Coronary artery (tissue), 2 donors: ENCODE results near the gene CCDC33.
A peak's percentile ranks its signal among the peaks of the same experiment; 100 is the strongest.

Source experiments
- DNase-seq: peaks from one replicate; pipeline ENCODE4 v3.0.0-alpha.2; 2017; ENCODE audit warnings: low spot score
- H3K27ac ChIP-seq, 2 donors: fragments of 200-600 bp; sonication (generic); one replicate each; pipeline ENCODE4 v1.5.1; 2016 to 2019
- H3K4me3 ChIP-seq: fragments of 200-600 bp; sonication (generic); 2 replicates; pipeline ENCODE4 v1.5.1; 2016; ENCODE audit warnings: mild to moderate bottlenecking, moderate library complexity
- TF ChIP-seq, protein P1 (sequence below): fragments of 200-600 bp; sonication (generic); IDR thresholded peaks from one replicate; pipeline ENCODE4 v1.5.1; 2019; ENCODE audit warnings: antibody characterized with exemption

CCDC33 gene

DNA sequence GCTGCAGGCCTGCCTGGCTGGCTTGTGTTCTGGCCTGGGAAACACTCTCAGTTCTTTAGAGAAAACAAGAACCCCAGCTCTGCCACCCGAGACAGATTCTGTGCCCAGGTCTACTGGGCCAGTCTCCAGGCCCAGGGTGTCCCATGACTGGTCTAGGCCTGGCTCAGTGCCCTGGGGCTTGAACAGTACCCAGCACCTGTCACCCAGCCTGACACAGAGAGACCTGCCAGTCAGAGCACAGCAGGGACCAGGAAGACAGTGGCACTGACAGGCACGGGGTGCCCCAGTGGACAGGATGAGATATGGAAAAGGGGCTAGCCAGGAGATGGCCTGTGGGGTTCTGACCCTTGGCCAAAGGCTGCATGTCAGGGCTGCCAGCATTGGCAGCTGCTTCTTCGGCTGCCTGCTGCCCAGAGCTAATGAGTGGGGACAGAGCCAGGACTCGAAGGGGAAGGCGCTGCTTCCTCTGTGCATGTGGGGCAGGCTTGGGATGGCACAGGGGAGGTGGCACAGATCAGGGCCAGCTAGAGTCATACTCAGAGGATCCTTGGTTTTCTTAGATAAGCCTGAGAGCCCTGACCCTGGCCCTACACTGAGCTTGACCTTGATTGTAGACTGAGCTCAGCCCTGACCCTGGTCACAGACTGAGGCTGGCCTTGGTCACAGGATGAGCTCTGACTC is 15.1 kb downstream of the CCDC33 start:
- TF ChIP-seq, protein P1, sequence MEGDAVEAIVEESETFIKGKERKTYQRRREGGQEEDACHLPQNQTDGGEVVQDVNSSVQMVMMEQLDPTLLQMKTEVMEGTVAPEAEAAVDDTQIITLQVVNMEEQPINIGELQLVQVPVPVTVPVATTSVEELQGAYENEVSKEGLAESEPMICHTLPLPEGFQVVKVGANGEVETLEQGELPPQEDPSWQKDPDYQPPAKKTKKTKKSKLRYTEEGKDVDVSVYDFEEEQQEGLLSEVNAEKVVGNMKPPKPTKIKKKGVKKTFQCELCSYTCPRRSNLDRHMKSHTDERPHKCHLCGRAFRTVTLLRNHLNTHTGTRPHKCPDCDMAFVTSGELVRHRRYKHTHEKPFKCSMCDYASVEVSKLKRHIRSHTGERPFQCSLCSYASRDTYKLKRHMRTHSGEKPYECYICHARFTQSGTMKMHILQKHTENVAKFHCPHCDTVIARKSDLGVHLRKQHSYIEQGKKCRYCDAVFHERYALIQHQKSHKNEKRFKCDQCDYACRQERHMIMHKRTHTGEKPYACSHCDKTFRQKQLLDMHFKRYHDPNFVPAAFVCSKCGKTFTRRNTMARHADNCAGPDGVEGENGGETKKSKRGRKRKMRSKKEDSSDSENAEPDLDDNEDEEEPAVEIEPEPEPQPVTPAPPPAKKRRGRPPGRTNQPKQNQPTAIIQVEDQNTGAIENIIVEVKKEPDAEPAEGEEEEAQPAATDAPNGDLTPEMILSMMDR: no peak
- peak overlapping the region; percentile 29 to 55 for H3K27ac ChIP-seq
- H3K4me3 ChIP-seq: no peak overlapping the region
- DNase-seq: peak; percentile 78

- no peak overlapping the region for H3K27ac ChIP-seq
- H3K4me3 ChIP-seq: no peak overlapping the region
- no peak for DNase-seq
- TF ChIP-seq, protein P1: no peak
These were observed 16.2 kb downstream of the CCDC33 start for GRCh38 chr15:74252291-74252690.

DNA sequence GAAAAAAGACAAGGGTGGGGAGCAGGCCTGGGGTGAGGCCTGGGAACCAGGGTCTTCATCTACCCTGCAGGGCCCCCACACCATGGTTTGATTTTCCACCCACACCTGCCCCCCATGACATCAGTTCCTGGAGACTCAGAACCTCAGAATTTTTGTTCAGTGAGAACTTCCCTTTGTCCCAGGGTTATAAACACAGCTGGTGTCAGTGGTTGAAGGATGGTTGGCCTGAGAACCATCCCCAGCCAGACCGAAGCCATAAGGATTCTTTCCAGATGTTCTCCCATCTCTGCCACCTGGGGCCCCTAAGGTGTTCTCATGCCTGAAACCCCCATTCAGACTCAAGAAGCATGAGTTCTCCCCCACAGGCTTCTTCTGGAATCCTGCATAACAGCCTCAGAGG is 16.6 kb downstream of the CCDC33 start:
- DNase-seq: no peak
- TF ChIP-seq, protein P1: no peak
- no peak overlapping the region for H3K4me3 ChIP-seq
- H3K27ac ChIP-seq: no peak overlapping the region

GRCh38 chr15:74253211-74253921 is 17.2 kb downstream of the CCDC33 start:
- TF ChIP-seq, protein P1: no peak
- Histone ChIP-seq H3K4me3 (no peak overlapping the region), H3K27ac (no peak overlapping the region)
- no peak for DNase-seq

DNA sequence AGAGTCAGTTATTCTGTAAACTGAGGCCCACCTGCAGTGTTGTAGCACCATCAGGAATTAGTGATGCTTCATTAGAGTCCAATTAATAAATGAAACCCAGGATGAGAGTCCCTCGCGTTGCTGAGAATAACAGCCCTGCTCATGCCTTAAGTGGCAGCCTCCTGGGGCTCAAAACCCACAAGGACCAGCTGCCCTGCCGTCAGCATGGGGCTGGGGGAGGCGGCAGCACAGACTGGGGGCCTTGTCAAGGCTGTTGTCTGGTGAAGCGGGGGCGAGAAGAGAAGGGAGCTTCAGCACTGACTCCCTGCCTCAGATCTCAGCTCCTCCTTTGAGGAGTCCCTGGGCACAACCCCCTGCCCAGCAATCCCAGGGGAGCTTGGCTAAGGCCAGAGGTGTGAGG is 21.0 kb downstream of the CCDC33 start:
- TF ChIP-seq, protein P1: no peak
- no peak for DNase-seq
- Histone ChIP-seq H3K4me3 (no peak overlapping the region), H3K27ac (no peak overlapping the region)

- TF ChIP-seq, protein P1: no peak
- Histone ChIP-seq H3K27ac (no peak overlapping the region), H3K4me3 (no peak overlapping the region)
- DNase-seq: no peak
These were observed 21.5 kb downstream of the CCDC33 start for GRCh38 chr15:74257623-74258022.
